ENCODE data around the gene ATP2B2.

Gene ATP2B2

GRCh38 chr3:10510743-10511432, 5.5 kb upstream of the ATP2B2 start:
- DNase-seq (ENCODE audit: low spot score) = no peak

GRCh38 chr3:10510086-10510742, 4.8 kb upstream of the ATP2B2 start:
- no peak for DNase-seq (ENCODE audit: low spot score)

- DNase-seq (ENCODE audit: low spot score) = no peak
These were observed 3.9 kb upstream of the ATP2B2 start for GRCh38 chr3:10509325-10509724.

GRCh38 chr3:10508619-10509260, 3.4 kb upstream of the ATP2B2 start:
- DNase-seq (ENCODE audit: low spot score) = no peak

GRCh38 chr3:10508235-10508618, 2.8 kb upstream of the ATP2B2 start:
- DNase-seq (ENCODE audit: low spot score) = no peak

- no peak for DNase-seq (ENCODE audit: low spot score)
These were observed 1.9 kb upstream of the ATP2B2 start for GRCh38 chr3:10507331-10507730.

GRCh38 chr3:10506696-10507095, 1.3 kb upstream of the ATP2B2 start:
- no peak for DNase-seq (ENCODE audit: low spot score)

- DNase-seq (ENCODE audit: low spot score) = no peak
These were observed 602 bp upstream of the ATP2B2 start for GRCh38 chr3:10505791-10506585.

GRCh38 chr3:10504171-10505049, 976 bp downstream of the ATP2B2 start:
- no peak for DNase-seq (ENCODE audit: low spot score)

- no peak for DNase-seq (ENCODE audit: low spot score)
These were observed 2.1 kb downstream of the ATP2B2 start for GRCh38 chr3:10503217-10503796.

- no peak for DNase-seq (ENCODE audit: low spot score)
These were observed 3.1 kb downstream of the ATP2B2 start for GRCh38 chr3:10502185-10502880.

- DNase-seq (ENCODE audit: low spot score) = no peak
These were observed 3.7 kb downstream of the ATP2B2 start for GRCh38 chr3:10501664-10502052.

GRCh38 chr3:10500717-10501663, 4.4 kb downstream of the ATP2B2 start:
- DNase-seq (ENCODE audit: low spot score) = no peak

- DNase-seq (ENCODE audit: low spot score) = no peak
These were observed 7.1 kb downstream of the ATP2B2 start for GRCh38 chr3:10498271-10498670.

- DNase-seq (ENCODE audit: low spot score) = no peak
These were observed 7.9 kb downstream of the ATP2B2 start for GRCh38 chr3:10497439-10497838.

GRCh38 chr3:10496121-10496863, 9.1 kb downstream of the ATP2B2 start:
- no peak for DNase-seq (ENCODE audit: low spot score)

- no peak for DNase-seq (ENCODE audit: low spot score)
These were observed 9.8 kb downstream of the ATP2B2 start for GRCh38 chr3:10495614-10496013.

GRCh38 chr3:10495003-10495402, 10.4 kb downstream of the ATP2B2 start:
- DNase-seq (ENCODE audit: low spot score) = no peak

- DNase-seq (ENCODE audit: low spot score) = no peak
These were observed 11.2 kb downstream of the ATP2B2 start for GRCh38 chr3:10494180-10494579.

Measured in AG08395 (cell line).